AG04449 (cell line): ENCODE results near the gene ST6GALNAC2.

Source experiments
- CTCF ChIA-PET: fragments of 350-600 bp; formaldehyde crosslinking; extraction: SDS; loops from one replicate; lab custom pipeline; 2021; ENCODE audit warnings: antibody characterized with exemption; lab: Yijun Ruan, JAX
- POLR2A ChIA-PET: fragments of 400-600, 350-600 bp; formaldehyde crosslinking; extraction: SDS; loops from one replicate; lab custom pipeline; 2020; ENCODE audit warnings: antibody characterized with exemption, inconsistent platforms; lab: Yijun Ruan, JAX
- DNase-seq: peaks from one replicate; pipeline ENCODE4 v3.0.0-alpha.2; 2010; ENCODE audit warnings: low read depth, low spot score
- H3K4me3 ChIP-seq: 2 replicates; pipeline ENCODE4 v1.5.1; 2011; ENCODE audit warnings: low read depth, mild to moderate bottlenecking, control low read depth, low read length
- CTCF ChIP-seq: IDR thresholded peaks from one replicate; pipeline ENCODE4 v1.5.1; 2011; ENCODE audit warnings: mild to moderate bottlenecking, moderate library complexity, low read length, control low read depth, inconsistent platforms; ENCODE audit not compliant: insufficient read depth; ENCODE audit errors: missing control alignments

ST6GALNAC2 gene

DNA sequence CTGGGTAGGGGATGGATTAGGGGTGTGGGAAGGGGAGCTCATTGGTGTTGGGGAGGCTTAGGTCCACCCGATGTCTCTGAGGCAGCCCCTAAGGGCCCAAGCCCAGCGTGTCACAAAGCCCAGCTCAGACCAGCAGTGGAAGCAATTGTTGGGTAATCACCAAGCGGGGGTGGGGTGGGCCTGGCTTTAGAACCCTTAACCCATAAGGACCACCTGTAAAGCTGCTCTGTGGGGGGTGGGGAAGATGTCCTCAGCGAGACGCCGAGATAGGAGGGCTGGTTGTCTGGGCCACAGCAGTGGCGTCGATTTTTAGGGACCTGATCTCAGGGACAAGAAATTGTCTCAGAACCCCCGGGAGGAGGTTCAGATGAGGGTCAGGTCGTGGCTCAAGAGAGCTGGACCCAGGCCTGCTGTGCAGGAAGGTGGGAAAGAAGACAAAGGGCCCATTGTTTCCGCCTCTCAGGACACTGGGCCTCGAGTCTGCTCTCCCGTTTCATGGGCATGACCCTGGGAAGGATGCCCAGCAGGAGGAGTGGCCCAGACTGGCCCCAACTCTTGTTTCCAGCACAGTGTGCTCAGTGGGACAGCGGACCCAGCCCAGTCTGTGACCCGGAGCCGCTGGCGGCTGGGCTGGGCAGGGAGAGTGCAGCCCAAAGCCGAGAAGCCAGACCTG is 15.9 kb downstream of the ST6GALNAC2 start:
- CTCF ChIA-PET: interaction anchor here (1.6 to 4.6 kb wide), 2 partner anchors 12 to 55 kb away, joined by 4 to 21 read pairs; no protein-coding TSS in a partner anchor
- H3K4me3 ChIP-seq: no peak overlapping the region
- DNase-seq: no peak
- no peak for TF ChIP-seq CTCF
- POLR2A ChIA-PET: interaction anchor here (0.7 kb wide), 1 partner anchor 32 kb away, joined by 3 read pairs; the partner anchor contains the start of gene CYGB

- POLR2A ChIA-PET: no interaction called here
- H3K4me3 ChIP-seq: no peak overlapping the region
- TF ChIP-seq CTCF: no peak
- no peak for DNase-seq
- CTCF ChIA-PET: interaction anchor here (4.6 kb wide), 1 partner anchor 11 kb away, joined by 21 read pairs; no protein-coding TSS in a partner anchor
Measured at GRCh38 chr17:76568811-76569221, 16.8 kb downstream of the ST6GALNAC2 start.

GRCh38 chr17:76567634-76568432 is 17.8 kb downstream of the ST6GALNAC2 start:
- no peak for DNase-seq
- ChIA-PET CTCF (interaction anchor here (0.7 to 4.6 kb wide), 5 partner anchors 9 to 56 kb away, joined by 3 to 21 read pairs (median 14); no protein-coding TSS in a partner anchor), POLR2A (no interaction called here)
- no peak overlapping the region for H3K4me3 ChIP-seq
- TF ChIP-seq CTCF: no peak

DNA sequence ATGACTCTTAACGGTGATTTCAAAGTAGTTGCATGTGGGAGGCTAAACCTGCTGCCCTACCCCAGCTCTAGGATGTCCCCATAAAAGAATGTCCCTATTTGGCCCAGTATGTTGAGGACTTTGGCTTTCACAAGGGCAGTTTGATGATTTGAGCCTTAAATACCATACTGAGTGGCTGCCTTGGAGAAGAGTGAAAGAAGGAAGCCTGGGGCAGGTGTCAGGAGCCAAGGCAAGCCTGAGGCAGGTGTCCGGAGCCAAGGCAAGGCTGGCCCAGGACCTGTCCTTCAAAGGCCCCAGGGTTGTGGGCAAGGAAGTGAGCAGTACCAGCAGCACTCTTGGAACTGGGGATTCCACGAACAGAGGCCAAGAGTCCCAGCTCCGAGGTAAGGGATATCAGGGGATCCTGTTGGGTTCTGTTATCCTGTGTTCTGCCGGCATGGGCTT is 18.6 kb downstream of the ST6GALNAC2 start:
- TF ChIP-seq CTCF: no peak
- ChIA-PET CTCF (interaction anchor here (0.6 to 4.6 kb wide), 6 partner anchors 9 to 57 kb away, joined by 3 to 21 read pairs (median 9); no protein-coding TSS in a partner anchor), POLR2A (interaction anchor here (1.1 kb wide), 1 partner anchor 57 kb away, joined by 3 read pairs; no protein-coding TSS in a partner anchor)
- no peak overlapping the region for H3K4me3 ChIP-seq
- DNase-seq: no peak

DNA sequence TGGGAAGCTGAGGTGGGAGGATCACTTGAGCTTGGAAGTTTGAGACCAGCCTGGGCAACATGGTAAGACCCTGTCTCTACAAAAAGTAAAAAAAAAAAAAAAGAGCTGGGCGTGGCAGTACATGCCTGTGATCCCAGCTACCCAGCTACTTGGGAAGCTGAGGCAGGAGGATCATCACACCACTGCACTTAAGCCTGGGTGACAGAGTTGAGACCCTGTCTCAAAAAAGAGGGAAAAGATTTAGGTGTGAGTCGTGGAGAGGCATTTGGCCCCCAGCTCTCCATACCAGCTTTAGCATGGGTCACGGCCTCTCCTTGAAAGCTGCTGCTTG is 19.1 kb downstream of the ST6GALNAC2 start:
- no peak for DNase-seq
- ChIA-PET CTCF (interaction anchor here (0.6 to 4.6 kb wide), 5 partner anchors 9 to 58 kb away, joined by 3 to 21 read pairs (median 14); no protein-coding TSS in a partner anchor), POLR2A (interaction anchor here (0.5 to 1.1 kb wide), 2 partner anchors 57 to 146 kb away, joined by 3 read pairs; no protein-coding TSS in a partner anchor)
- no peak for TF ChIP-seq CTCF
- H3K4me3 ChIP-seq: no peak overlapping the region
